Measurements from ENCODE around the gene PACSIN2.

The PACSIN2 gene

DNA sequence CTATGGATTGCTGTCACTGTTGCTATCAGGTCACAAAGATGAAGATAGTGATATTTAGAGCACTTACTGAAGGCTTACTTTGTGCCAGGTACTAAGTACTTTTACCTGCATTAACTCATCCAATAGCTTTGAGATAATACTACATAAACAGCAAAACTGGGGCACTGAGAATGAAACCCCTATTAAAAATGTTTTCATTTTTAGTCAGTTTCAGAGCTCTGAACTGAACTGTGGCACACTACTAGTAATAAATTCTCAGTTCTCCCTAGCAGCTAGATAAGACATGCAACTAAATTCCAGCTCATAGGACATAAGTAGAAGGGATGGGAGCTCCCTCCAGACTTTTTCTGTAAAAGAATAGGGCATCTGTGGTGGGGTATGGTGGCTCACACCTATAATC, 181.8 kb downstream of the PACSIN2 start:
- no peak for DNase-seq (ENCODE audit: low read depth in 1 of 2, low spot score in 1 of 2)
- H3K27ac ChIP-seq (replicated peaks), result no peak overlapping the region

DNA sequence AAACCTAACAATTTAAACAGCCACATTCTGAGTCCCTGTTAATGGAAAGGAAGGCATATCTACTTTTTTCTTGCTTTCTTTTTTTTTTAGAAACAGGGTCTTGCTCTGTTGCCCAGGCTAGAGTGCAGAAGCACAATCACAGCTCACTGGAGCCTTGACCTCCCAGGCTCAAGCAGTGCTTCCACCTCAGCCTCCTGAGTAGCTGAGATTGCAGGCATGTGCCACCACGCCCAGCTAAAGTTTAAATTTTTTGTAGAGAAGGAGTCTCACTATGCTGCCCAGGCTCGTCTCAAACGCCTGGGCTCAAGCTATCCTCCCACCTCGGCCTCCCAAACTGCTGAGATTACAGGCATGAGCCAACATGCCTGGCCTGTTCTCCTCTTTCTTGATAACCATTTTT, 183.2 kb downstream of the PACSIN2 start:
- Histone ChIP-seq H3K4me3 (replicated peaks; ENCODE audit: insufficient read depth, low read length) (no peak overlapping the region), H3K27ac (replicated peaks) (no peak overlapping the region), H3K27me3 (ENCODE audit: insufficient read depth, poor library complexity, severe bottlenecking) (no peaks in the 10 kb centered on the region)
- TF ChIP-seq SPI1 (IDR thresholded peaks at IDR 0.05; ENCODE audit: borderline replicate concordance, low read depth) (no peak), POLR2AphosphoS5 (IDR thresholded peaks at IDR 0.05; ENCODE audit: low read depth) (no peak), GABPA (IDR thresholded peaks at IDR 0.05; ENCODE audit: low read depth) (no peak)
- TF ChIP-seq, protein P1, sequence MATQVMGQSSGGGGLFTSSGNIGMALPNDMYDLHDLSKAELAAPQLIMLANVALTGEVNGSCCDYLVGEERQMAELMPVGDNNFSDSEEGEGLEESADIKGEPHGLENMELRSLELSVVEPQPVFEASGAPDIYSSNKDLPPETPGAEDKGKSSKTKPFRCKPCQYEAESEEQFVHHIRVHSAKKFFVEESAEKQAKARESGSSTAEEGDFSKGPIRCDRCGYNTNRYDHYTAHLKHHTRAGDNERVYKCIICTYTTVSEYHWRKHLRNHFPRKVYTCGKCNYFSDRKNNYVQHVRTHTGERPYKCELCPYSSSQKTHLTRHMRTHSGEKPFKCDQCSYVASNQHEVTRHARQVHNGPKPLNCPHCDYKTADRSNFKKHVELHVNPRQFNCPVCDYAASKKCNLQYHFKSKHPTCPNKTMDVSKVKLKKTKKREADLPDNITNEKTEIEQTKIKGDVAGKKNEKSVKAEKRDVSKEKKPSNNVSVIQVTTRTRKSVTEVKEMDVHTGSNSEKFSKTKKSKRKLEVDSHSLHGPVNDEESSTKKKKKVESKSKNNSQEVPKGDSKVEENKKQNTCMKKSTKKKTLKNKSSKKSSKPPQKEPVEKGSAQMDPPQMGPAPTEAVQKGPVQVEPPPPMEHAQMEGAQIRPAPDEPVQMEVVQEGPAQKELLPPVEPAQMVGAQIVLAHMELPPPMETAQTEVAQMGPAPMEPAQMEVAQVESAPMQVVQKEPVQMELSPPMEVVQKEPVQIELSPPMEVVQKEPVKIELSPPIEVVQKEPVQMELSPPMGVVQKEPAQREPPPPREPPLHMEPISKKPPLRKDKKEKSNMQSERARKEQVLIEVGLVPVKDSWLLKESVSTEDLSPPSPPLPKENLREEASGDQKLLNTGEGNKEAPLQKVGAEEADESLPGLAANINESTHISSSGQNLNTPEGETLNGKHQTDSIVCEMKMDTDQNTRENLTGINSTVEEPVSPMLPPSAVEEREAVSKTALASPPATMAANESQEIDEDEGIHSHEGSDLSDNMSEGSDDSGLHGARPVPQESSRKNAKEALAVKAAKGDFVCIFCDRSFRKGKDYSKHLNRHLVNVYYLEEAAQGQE (IDR thresholded peaks at IDR 0.05; ENCODE audit: insufficient replicate concordance, low read depth), result no peak
- TF ChIP-seq, protein P2, sequence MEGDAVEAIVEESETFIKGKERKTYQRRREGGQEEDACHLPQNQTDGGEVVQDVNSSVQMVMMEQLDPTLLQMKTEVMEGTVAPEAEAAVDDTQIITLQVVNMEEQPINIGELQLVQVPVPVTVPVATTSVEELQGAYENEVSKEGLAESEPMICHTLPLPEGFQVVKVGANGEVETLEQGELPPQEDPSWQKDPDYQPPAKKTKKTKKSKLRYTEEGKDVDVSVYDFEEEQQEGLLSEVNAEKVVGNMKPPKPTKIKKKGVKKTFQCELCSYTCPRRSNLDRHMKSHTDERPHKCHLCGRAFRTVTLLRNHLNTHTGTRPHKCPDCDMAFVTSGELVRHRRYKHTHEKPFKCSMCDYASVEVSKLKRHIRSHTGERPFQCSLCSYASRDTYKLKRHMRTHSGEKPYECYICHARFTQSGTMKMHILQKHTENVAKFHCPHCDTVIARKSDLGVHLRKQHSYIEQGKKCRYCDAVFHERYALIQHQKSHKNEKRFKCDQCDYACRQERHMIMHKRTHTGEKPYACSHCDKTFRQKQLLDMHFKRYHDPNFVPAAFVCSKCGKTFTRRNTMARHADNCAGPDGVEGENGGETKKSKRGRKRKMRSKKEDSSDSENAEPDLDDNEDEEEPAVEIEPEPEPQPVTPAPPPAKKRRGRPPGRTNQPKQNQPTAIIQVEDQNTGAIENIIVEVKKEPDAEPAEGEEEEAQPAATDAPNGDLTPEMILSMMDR (IDR thresholded peaks at IDR 0.05; ENCODE audit: insufficient read depth, low read length), result no peak
- DNase-seq (ENCODE audit: low read depth in 1 of 2, low spot score in 1 of 2), result no peak

More for the DNA sequence above, 181.8 kb downstream of the PACSIN2 start:
- no peaks in the 10 kb centered on the region for H3K27me3 ChIP-seq (ENCODE audit: insufficient read depth, poor library complexity, severe bottlenecking)
- TF ChIP-seq, protein P2 (IDR thresholded peaks at IDR 0.05; ENCODE audit: insufficient read depth, low read length), result no peak
- TF ChIP-seq POLR2AphosphoS5 (IDR thresholded peaks at IDR 0.05; ENCODE audit: low read depth) (no peak), SPI1 (IDR thresholded peaks at IDR 0.05; ENCODE audit: borderline replicate concordance, low read depth) (no peak), GABPA (IDR thresholded peaks at IDR 0.05; ENCODE audit: low read depth) (no peak)
- TF ChIP-seq, protein P1 (IDR thresholded peaks at IDR 0.05; ENCODE audit: insufficient replicate concordance, low read depth), result no peak
- no peak overlapping the region for H3K4me3 ChIP-seq (replicated peaks; ENCODE audit: insufficient read depth, low read length)

DNA sequence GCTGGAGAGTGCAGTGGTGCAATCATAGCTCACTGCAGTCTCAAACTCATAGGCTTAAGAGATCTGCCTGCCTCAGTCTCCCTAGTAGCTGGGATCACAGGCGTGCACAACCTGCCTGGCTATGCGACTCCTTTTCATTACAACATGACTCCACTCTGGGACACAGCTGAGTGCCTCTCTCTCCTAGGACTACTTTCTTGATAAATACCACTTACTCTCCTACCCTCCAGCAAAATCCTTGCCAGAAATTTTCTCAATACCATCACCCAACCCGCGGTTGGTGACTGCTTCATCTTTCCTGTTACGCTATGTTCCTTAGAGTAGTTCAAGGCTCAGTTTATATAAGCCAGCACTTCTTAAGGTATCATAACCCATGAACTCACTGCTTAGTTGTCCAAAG, 184.8 kb downstream of the PACSIN2 start:
- TF ChIP-seq, protein P1 (IDR thresholded peaks at IDR 0.05; ENCODE audit: insufficient replicate concordance, low read depth), result no peak
- TF ChIP-seq GABPA (IDR thresholded peaks at IDR 0.05; ENCODE audit: low read depth) (no peak), POLR2AphosphoS5 (IDR thresholded peaks at IDR 0.05; ENCODE audit: low read depth) (no peak), SPI1 (IDR thresholded peaks at IDR 0.05; ENCODE audit: borderline replicate concordance, low read depth) (no peak)
- TF ChIP-seq, protein P2 (IDR thresholded peaks at IDR 0.05; ENCODE audit: insufficient read depth, low read length), result no peak
- H3K27ac ChIP-seq (replicated peaks), result no peak overlapping the region
- no peak overlapping the region for H3K4me3 ChIP-seq (replicated peaks; ENCODE audit: insufficient read depth, low read length)
- DNase-seq (ENCODE audit: low read depth in 1 of 2, low spot score in 1 of 2), result no peak
- H3K27me3 ChIP-seq (ENCODE audit: insufficient read depth, poor library complexity, severe bottlenecking), result no peaks in the 10 kb centered on the region
